GM23338 (cell line): ENCODE results near the gene NTRK3. TPM values are rescaled to one million over a fixed set of nuclear protein-coding genes. Genes with fewer than 3 reads are reported as not detected.

Experiments
- ATAC-seq: fragments of 200-7000 bp; cut with Tn5 transposase; 3 replicates; pipeline ENCODE4 v1.9.1; 2020
- DNase-seq: peaks from one replicate; pipeline ENCODE4 v3.0.0-alpha.2; 2015; ENCODE audit warnings: low spot score
- H2AFZ ChIP-seq: fragments of 200-600 bp; sonication (generic); 2 replicates; pipeline ENCODE4 v1.8.0; 2016; ENCODE audit warnings: antibody characterized with exemption, mild to moderate bottlenecking, moderate library complexity
- H3F3A ChIP-seq: fragments of 200-600 bp; sonication (generic); replicated peaks from 2 replicates; pipeline ENCODE4 v1.8.0; 2017; ENCODE audit warnings: antibody characterized with exemption, mixed run types, low read depth
- H3K27ac ChIP-seq: fragments of 200-600 bp; sonication (generic); 2 replicates; pipeline ENCODE4 v1.6.1; 2016; ENCODE audit warnings: low read depth
- H3K27me3 ChIP-seq: fragments of 200-600 bp; sonication (generic); 2 replicates; pipeline ENCODE4 v1.8.0; 2016; ENCODE audit warnings: mild to moderate bottlenecking, mixed run types, moderate library complexity; ENCODE audit not compliant: insufficient read depth
- H3K36me3 ChIP-seq: fragments of 200-600 bp; sonication (generic); 2 replicates; pipeline ENCODE4 v1.8.0; 2016; ENCODE audit warnings: mild to moderate bottlenecking; ENCODE audit not compliant: insufficient read depth
- H3K4me1 ChIP-seq: fragments of 200-600 bp; sonication (generic); 2 replicates; pipeline ENCODE4 v1.8.0; 2016; ENCODE audit warnings: mild to moderate bottlenecking, moderate library complexity; ENCODE audit not compliant: insufficient read depth
- H3K4me2 ChIP-seq: fragments of 200-600 bp; sonication (generic); 2 replicates; pipeline ENCODE4 v1.7.1; 2017; ENCODE audit warnings: mixed run types
- H3K4me3 ChIP-seq: fragments of 200-600 bp; sonication (generic); 2 replicates; pipeline ENCODE4 v1.6.1; 2016; ENCODE audit warnings: mixed run types
- H3K79me2 ChIP-seq: fragments of 200-600 bp; sonication (generic); replicated peaks from 2 replicates; pipeline ENCODE4 v1.8.0; 2017; ENCODE audit warnings: mild to moderate bottlenecking; ENCODE audit not compliant: insufficient read depth
- H3K9me2 ChIP-seq: fragments of 200-600 bp; sonication (generic); 2 replicates; pipeline ENCODE4 v1.8.0; 2017; ENCODE audit not compliant: insufficient read depth
- H4K20me1 ChIP-seq: fragments of 200-600 bp; sonication (generic); replicated peaks from 2 replicates; pipeline ENCODE4 v1.8.0; 2017; ENCODE audit warnings: mild to moderate bottlenecking; ENCODE audit not compliant: insufficient read depth
- H3K27ac Mint-ChIP-seq: 2 replicates; pipeline ENCODE4 v1.8.0; 2020; ENCODE audit warnings: inconsistent platforms, mild to moderate bottlenecking, moderate library complexity, mixed read lengths
- H3K27me3 Mint-ChIP-seq: 3 replicates; pipeline ENCODE4 v1.8.0; 2022; ENCODE audit warnings: low read depth, mild to moderate bottlenecking, moderate library complexity, mixed read lengths, inconsistent platforms; ENCODE audit not compliant: insufficient read depth, poor library complexity
- H3K36me3 Mint-ChIP-seq: 3 replicates; pipeline ENCODE4 v1.8.0; 2021; ENCODE audit warnings: low read depth, mild to moderate bottlenecking, inconsistent platforms, moderate library complexity, mixed read lengths
- H3K4me1 Mint-ChIP-seq: 3 replicates; pipeline ENCODE4 v1.8.0; 2020; ENCODE audit warnings: mild to moderate bottlenecking, inconsistent platforms, mixed read lengths
- H3K4me3 Mint-ChIP-seq: 3 replicates; pipeline ENCODE4 v1.8.0; 2021; ENCODE audit warnings: moderate library complexity, mild to moderate bottlenecking, inconsistent platforms, mixed read lengths
- H3K9me3 Mint-ChIP-seq: 3 replicates; pipeline ENCODE4 v1.8.0; 2020; ENCODE audit warnings: moderate library complexity, mild to moderate bottlenecking, inconsistent platforms, mixed read lengths
- CREB1 ChIP-seq: fragments of 250-450 bp; sonication (Bioruptor Pico); IDR thresholded peaks from 2 replicates; pipeline ENCODE4 v1.5.0; 2020; ENCODE audit warnings: low read depth, mild to moderate bottlenecking, moderate library complexity
- EZH2 ChIP-seq: fragments of 200-600 bp; sonication (generic); IDR thresholded peaks from one replicate; pipeline ENCODE4 v1.8.0; 2017; ENCODE audit warnings: antibody characterized with exemption, mild to moderate bottlenecking, low read depth; ENCODE audit not compliant: unreplicated experiment
- EZH2phosphoT487 ChIP-seq: fragments of 200-600 bp; sonication (generic); IDR thresholded peaks from one replicate; pipeline ENCODE4 v1.8.1; 2018; ENCODE audit warnings: antibody characterized with exemption; ENCODE audit not compliant: unreplicated experiment
- JUNB ChIP-seq: IDR thresholded peaks from one replicate; pipeline ENCODE4 v1.6.1; 2016; ENCODE audit warnings: antibody characterized with exemption; ENCODE audit not compliant: unreplicated experiment
- NANOG ChIP-seq: IDR thresholded peaks from 2 replicates; pipeline ENCODE4 v1.6.1; 2016; ENCODE audit warnings: antibody characterized with exemption, borderline replicate concordance
- POLR2AphosphoS5 ChIP-seq: IDR thresholded peaks from 2 replicates; pipeline ENCODE4 v1.6.1; 2016; ENCODE audit warnings: antibody characterized with exemption, low read depth
- STAT1 ChIP-seq: IDR thresholded peaks from one replicate; pipeline ENCODE4 v1.6.1; 2016; ENCODE audit warnings: antibody characterized with exemption; ENCODE audit not compliant: unreplicated experiment
- ZNF114 ChIP-seq: fragments of 250-450 bp; sonication (Bioruptor Pico); IDR thresholded peaks from 2 replicates; pipeline ENCODE4 v1.5.0; 2020; ENCODE audit warnings: mild to moderate bottlenecking, moderate library complexity
- ZNF331 ChIP-seq: fragments of 250-450 bp; sonication (Bioruptor Pico); IDR thresholded peaks from 2 replicates; pipeline ENCODE4 v1.5.0; 2020; ENCODE audit warnings: low read depth, mild to moderate bottlenecking, moderate library complexity
- polyA plus RNA-seq: library from polyadenylated mRNA; unstranded; fragments of >200 nt; fragmentation: Nextera tagmentation; extraction: Ambion mirVana; gene quantifications from 2 replicates; pipeline ENCODE4 v1.2.1, GENCODE V29; 2016
- total RNA-seq: library from RNA; depleted of rRNA; stranded (reverse); fragments of >200 nt; shearing (Covaris generic); gene quantifications from 2 replicates; pipeline ENCODE4 v1.2.3, GENCODE V29; 2014
- TF ChIP-seq, protein P1 (sequence below): IDR thresholded peaks from one replicate; pipeline ENCODE4 v1.6.1; 2018; ENCODE audit warnings: antibody characterized with exemption; ENCODE audit not compliant: unreplicated experiment
- TF ChIP-seq, protein P2 (sequence below): IDR thresholded peaks from 2 replicates; pipeline ENCODE4 v1.6.1; 2016; ENCODE audit warnings: antibody characterized with exemption
- TF ChIP-seq, protein P3 (sequence below): fragments of 250-450 bp; sonication (Bioruptor Pico); IDR thresholded peaks from 2 replicates; pipeline ENCODE4 v1.5.0; 2020; ENCODE audit warnings: mild to moderate bottlenecking, moderate library complexity
- TF ChIP-seq, protein P4 (sequence below), 2 experiments: fragments of 200-600 bp in 1 of 2; sonication (generic) in 1 of 2; conservative IDR thresholded peaks; 2 replicates each; pipeline versions ENCODE4 v1.5.1 to v1.6.1; 2016 to 2017; ENCODE audit warnings: antibody characterized with exemption in 2 of 2, low read depth in 2 of 2, mild to moderate bottlenecking in 2 of 2, moderate library complexity in 1 of 2

The NTRK3 gene
- total and polyA plus RNA-seq, 2 experiments from 2014 or later = 3.1 to 5.3 TPM

DNA sequence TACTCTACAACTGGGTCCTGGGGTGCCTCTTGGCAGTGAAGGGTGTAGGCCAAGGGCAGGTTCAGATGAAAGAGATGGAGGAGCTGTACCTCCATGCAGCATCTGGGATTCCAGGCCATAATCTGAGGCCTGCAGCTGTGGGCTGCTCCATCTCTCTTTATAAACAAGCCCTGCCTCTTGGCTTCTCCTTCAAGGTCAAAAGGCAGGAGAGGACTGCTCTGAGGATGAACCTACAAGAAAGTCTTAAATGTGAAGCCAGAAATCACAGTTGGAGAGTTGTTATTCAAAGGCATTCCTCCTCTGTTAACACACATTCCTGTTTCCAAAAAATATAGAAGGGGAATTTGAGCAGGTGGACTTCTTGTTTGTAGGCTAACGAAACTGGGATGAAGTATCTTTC lies 355.5 kb downstream of the NTRK3 start:
- Mint-ChIP-seq H3K9me3 (no peaks in the 10 kb centered on the region), H3K4me1 (no peaks in the 10 kb centered on the region; the same call in 2 of the 3 replicates), H3K27me3 (peaks cover 8% of the 10 kb centered on the region), H3K27ac (no peak overlapping the region), H3K4me3 (no peak overlapping the region), H3K36me3 (no peaks in the 10 kb centered on the region)
- H3K36me3 ChIP-seq = no peaks in the 10 kb centered on the region
- H2AFZ ChIP-seq = no peak overlapping the region
- H3K79me2 ChIP-seq = no peaks in the 10 kb centered on the region
- TF ChIP-seq JUNB = no peak
- no peak for TF ChIP-seq POLR2AphosphoS5
- no peak for TF ChIP-seq CREB1 (CRISPR knock-in tag)
- no peak for TF ChIP-seq NANOG
- TF ChIP-seq, protein P1, sequence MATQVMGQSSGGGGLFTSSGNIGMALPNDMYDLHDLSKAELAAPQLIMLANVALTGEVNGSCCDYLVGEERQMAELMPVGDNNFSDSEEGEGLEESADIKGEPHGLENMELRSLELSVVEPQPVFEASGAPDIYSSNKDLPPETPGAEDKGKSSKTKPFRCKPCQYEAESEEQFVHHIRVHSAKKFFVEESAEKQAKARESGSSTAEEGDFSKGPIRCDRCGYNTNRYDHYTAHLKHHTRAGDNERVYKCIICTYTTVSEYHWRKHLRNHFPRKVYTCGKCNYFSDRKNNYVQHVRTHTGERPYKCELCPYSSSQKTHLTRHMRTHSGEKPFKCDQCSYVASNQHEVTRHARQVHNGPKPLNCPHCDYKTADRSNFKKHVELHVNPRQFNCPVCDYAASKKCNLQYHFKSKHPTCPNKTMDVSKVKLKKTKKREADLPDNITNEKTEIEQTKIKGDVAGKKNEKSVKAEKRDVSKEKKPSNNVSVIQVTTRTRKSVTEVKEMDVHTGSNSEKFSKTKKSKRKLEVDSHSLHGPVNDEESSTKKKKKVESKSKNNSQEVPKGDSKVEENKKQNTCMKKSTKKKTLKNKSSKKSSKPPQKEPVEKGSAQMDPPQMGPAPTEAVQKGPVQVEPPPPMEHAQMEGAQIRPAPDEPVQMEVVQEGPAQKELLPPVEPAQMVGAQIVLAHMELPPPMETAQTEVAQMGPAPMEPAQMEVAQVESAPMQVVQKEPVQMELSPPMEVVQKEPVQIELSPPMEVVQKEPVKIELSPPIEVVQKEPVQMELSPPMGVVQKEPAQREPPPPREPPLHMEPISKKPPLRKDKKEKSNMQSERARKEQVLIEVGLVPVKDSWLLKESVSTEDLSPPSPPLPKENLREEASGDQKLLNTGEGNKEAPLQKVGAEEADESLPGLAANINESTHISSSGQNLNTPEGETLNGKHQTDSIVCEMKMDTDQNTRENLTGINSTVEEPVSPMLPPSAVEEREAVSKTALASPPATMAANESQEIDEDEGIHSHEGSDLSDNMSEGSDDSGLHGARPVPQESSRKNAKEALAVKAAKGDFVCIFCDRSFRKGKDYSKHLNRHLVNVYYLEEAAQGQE = no peak
- no peak for TF ChIP-seq ZNF331 (CRISPR knock-in tag)
- no peak for TF ChIP-seq ZNF114 (CRISPR knock-in tag)
- no peak for TF ChIP-seq EZH2phosphoT487
- TF ChIP-seq, protein P2, sequence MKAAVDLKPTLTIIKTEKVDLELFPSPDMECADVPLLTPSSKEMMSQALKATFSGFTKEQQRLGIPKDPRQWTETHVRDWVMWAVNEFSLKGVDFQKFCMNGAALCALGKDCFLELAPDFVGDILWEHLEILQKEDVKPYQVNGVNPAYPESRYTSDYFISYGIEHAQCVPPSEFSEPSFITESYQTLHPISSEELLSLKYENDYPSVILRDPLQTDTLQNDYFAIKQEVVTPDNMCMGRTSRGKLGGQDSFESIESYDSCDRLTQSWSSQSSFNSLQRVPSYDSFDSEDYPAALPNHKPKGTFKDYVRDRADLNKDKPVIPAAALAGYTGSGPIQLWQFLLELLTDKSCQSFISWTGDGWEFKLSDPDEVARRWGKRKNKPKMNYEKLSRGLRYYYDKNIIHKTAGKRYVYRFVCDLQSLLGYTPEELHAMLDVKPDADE = no peak
- no peak for TF ChIP-seq EZH2
- TF ChIP-seq, protein P3, sequence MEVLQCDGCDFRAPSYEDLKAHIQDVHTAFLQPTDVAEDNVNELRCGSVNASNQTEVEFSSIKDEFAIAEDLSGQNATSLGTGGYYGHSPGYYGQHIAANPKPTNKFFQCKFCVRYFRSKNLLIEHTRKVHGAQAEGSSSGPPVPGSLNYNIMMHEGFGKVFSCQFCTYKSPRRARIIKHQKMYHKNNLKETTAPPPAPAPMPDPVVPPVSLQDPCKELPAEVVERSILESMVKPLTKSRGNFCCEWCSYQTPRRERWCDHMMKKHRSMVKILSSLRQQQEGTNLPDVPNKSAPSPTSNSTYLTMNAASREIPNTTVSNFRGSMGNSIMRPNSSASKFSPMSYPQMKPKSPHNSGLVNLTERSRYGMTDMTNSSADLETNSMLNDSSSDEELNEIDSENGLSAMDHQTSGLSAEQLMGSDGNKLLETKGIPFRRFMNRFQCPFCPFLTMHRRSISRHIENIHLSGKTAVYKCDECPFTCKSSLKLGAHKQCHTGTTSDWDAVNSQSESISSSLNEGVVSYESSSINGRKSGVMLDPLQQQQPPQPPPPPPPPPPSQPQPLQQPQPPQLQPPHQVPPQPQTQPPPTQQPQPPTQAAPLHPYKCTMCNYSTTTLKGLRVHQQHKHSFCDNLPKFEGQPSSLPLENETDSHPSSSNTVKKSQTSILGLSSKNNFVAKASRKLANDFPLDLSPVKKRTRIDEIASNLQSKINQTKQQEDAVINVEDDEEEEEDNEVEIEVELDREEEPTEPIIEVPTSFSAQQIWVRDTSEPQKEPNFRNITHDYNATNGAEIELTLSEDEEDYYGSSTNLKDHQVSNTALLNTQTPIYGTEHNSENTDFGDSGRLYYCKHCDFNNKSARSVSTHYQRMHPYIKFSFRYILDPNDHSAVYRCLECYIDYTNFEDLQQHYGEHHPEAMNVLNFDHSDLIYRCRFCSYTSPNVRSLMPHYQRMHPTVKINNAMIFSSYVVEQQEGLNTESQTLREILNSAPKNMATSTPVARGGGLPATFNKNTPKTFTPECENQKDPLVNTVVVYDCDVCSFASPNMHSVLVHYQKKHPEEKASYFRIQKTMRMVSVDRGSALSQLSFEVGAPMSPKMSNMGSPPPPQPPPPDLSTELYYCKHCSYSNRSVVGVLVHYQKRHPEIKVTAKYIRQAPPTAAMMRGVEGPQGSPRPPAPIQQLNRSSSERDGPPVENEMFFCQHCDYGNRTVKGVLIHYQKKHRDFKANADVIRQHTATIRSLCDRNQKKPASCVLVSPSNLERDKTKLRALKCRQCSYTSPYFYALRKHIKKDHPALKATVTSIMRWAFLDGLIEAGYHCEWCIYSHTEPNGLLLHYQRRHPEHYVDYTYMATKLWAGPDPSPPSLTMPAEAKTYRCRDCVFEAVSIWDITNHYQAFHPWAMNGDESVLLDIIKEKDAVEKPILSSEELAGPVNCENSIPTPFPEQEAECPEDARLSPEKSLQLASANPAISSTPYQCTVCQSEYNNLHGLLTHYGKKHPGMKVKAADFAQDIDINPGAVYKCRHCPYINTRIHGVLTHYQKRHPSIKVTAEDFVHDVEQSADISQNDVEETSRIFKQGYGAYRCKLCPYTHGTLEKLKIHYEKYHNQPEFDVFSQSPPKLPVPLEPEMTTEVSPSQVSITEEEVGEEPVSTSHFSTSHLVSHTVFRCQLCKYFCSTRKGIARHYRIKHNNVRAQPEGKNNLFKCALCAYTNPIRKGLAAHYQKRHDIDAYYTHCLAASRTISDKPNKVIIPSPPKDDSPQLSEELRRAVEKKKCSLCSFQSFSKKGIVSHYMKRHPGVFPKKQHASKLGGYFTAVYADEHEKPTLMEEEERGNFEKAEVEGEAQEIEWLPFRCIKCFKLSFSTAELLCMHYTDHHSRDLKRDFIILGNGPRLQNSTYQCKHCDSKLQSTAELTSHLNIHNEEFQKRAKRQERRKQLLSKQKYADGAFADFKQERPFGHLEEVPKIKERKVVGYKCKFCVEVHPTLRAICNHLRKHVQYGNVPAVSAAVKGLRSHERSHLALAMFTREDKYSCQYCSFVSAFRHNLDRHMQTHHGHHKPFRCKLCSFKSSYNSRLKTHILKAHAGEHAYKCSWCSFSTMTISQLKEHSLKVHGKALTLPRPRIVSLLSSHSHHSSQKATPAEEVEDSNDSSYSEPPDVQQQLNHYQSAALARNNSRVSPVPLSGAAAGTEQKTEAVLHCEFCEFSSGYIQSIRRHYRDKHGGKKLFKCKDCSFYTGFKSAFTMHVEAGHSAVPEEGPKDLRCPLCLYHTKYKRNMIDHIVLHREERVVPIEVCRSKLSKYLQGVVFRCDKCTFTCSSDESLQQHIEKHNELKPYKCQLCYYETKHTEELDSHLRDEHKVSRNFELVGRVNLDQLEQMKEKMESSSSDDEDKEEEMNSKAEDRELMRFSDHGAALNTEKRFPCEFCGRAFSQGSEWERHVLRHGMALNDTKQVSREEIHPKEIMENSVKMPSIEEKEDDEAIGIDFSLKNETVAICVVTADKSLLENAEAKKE (CRISPR knock-in tag) = no peak
- TF ChIP-seq, protein P4, sequence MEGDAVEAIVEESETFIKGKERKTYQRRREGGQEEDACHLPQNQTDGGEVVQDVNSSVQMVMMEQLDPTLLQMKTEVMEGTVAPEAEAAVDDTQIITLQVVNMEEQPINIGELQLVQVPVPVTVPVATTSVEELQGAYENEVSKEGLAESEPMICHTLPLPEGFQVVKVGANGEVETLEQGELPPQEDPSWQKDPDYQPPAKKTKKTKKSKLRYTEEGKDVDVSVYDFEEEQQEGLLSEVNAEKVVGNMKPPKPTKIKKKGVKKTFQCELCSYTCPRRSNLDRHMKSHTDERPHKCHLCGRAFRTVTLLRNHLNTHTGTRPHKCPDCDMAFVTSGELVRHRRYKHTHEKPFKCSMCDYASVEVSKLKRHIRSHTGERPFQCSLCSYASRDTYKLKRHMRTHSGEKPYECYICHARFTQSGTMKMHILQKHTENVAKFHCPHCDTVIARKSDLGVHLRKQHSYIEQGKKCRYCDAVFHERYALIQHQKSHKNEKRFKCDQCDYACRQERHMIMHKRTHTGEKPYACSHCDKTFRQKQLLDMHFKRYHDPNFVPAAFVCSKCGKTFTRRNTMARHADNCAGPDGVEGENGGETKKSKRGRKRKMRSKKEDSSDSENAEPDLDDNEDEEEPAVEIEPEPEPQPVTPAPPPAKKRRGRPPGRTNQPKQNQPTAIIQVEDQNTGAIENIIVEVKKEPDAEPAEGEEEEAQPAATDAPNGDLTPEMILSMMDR (conservative IDR thresholded peaks at IDR 0.05; ENCODE audit: low read depth in 2 of 2) = no peak
- TF ChIP-seq STAT1 = no peak
- no peak overlapping the region for H3K4me2 ChIP-seq
- no peaks in the 10 kb centered on the region for H3F3A ChIP-seq
- no peaks in the 10 kb centered on the region for H3K9me2 ChIP-seq
- no peaks in the 10 kb centered on the region for H3K4me1 ChIP-seq
- ATAC-seq = no peak
- no peaks in the 10 kb centered on the region for H4K20me1 ChIP-seq
- no peaks in the 10 kb centered on the region for H3K27me3 ChIP-seq
- no peak overlapping the region for H3K4me3 ChIP-seq
- no peak for DNase-seq
- H3K27ac ChIP-seq = no peak overlapping the region
